ENCODE results near the gene SRD5A1. TPM values are rescaled to one million over a fixed set of nuclear protein-coding genes. Genes with fewer than 3 reads are reported as not detected.

Gene SRD5A1
- total RNA-seq, 4 donors from 2014 or later = 34.1 to 126 (median 80.1) TPM

GRCh38 chr5:6608016-6608415 lies 25.2 kb upstream of the SRD5A1 start:
- peaks cover 21 to 100% (median 58%) of the 10 kb centered on the region in 3 donors for H3K36me3 ChIP-seq
- WGBS, 2 donors = 94 to 96% methylated on average over 3 of the region's 3 CpGs
- H3K4me1 ChIP-seq = no peaks in the 10 kb centered on the region
- no peak overlapping the region for H3K27ac ChIP-seq
- H3K9me3 ChIP-seq = no peaks in the 10 kb centered on the region
- no peak for TF ChIP-seq CTCF (IDR thresholded peaks at IDR 0.05)
- no peak for TF ChIP-seq POLR2A (IDR thresholded peaks at IDR 0.05)
- H3K27me3 ChIP-seq = no peaks in the 10 kb centered on the region
- intact Hi-C loops (cut with DNase I) = no loop called here
- H3K4me3 ChIP-seq = no peak overlapping the region
- DNase-seq = no peak

GRCh38 chr5:6611334-6612256 lies 21.6 kb upstream of the SRD5A1 start:
- Histone ChIP-seq H3K4me3 (no peak overlapping the region), H3K36me3 (peaks cover 10 to 100% (median 55%) of the 10 kb centered on the region in 3 donors), H3K9me3 (no peaks in the 10 kb centered on the region), H3K4me1 (no peaks in the 10 kb centered on the region), H3K27me3 (no peaks in the 10 kb centered on the region), H3K27ac (no peak overlapping the region)
- WGBS, 2 donors = 84 to 87% methylated on average over 20 of the region's 20 CpGs
- no peak for DNase-seq
- intact Hi-C loops (cut with DNase I) = no loop called here
- TF ChIP-seq POLR2A (IDR thresholded peaks at IDR 0.05) = no peak
- no peak for TF ChIP-seq CTCF (IDR thresholded peaks at IDR 0.05)

- Histone ChIP-seq H3K4me3 (no peak overlapping the region), H3K4me1 (no peaks in the 10 kb centered on the region), H3K9me3 (no peaks in the 10 kb centered on the region), H3K27ac (no peak overlapping the region), H3K27me3 (no peaks in the 10 kb centered on the region), H3K36me3 (peaks cover 11 to 100% (median 60%) of the 10 kb centered on the region in 3 donors)
- TF ChIP-seq POLR2A (IDR thresholded peaks at IDR 0.05) (no peak), CTCF (IDR thresholded peaks at IDR 0.05) (no peak)
- intact Hi-C loops (cut with DNase I) = no loop called here
- DNase-seq = no peak
- WGBS, 2 donors = 84 to 86% methylated on average over 8 of the region's 8 CpGs
Measured at GRCh38 chr5:6615034-6615815, 18.0 kb upstream of the SRD5A1 start.

- Histone ChIP-seq H3K4me1 (no peaks in the 10 kb centered on the region), H3K4me3 (no peak overlapping the region), H3K27ac (no peak overlapping the region), H3K27me3 (no peaks in the 10 kb centered on the region), H3K9me3 (no peaks in the 10 kb centered on the region), H3K36me3 (peaks cover 12 to 100% (median 54%) of the 10 kb centered on the region in 3 donors)
- no peak for DNase-seq
- WGBS, 2 donors = 82 to 91% methylated on average over 6 of the region's 6 CpGs
- intact Hi-C loops (cut with DNase I) = no loop called here
- TF ChIP-seq CTCF (IDR thresholded peaks at IDR 0.05) (no peak), POLR2A (IDR thresholded peaks at IDR 0.05) (no peak)
Measured at GRCh38 chr5:6616632-6617031, 16.6 kb upstream of the SRD5A1 start.

GRCh38 chr5:6623228-6623627 lies 10.0 kb upstream of the SRD5A1 start:
- no peaks in the 10 kb centered on the region for H3K4me1 ChIP-seq
- H3K27me3 ChIP-seq = no peaks in the 10 kb centered on the region
- H3K27ac ChIP-seq = no peak overlapping the region
- peaks cover 0 to 4% (median 0%) of the 10 kb centered on the region in 3 donors for H3K9me3 ChIP-seq
- no peak for DNase-seq
- no peak for TF ChIP-seq POLR2A (IDR thresholded peaks at IDR 0.05)
- no peak for TF ChIP-seq CTCF (IDR thresholded peaks at IDR 0.05)
- H3K4me3 ChIP-seq = no peak overlapping the region
- H3K36me3 ChIP-seq = peaks cover 8 to 99% (median 34%) of the 10 kb centered on the region in 3 donors
- intact Hi-C loops (cut with DNase I) = no loop called here
- 91 to 92% methylated on average over 4 of the region's 4 CpGs for WGBS, 2 donors
